Cardiac septum (tissue), 1 donor: ENCODE data around the gene CPXM2. TPM values are rescaled to one million over a fixed set of nuclear protein-coding genes. Genes with fewer than 3 reads are reported as not detected.

Experiments used
- DNase-seq: peaks from one replicate; pipeline ENCODE4 v3.0.0-alpha.2; 2020; ENCODE audit warnings: low spot score
- intact Hi-C: fragments of 100-400 bp; cut with DNase I; formaldehyde crosslinking; loops from one replicate; pipeline ENCODE4 v1.14.0; 2022
- long read RNA-seq: library from polyadenylated mRNA; unstranded; transcript quantifications from one replicate; pipeline ENCODE4 v2.0.0, GENCODE V29; 2021
- total RNA-seq: library from RNA; stranded (reverse); fragmentation: NEBNext Ultra II Directional; extraction: Animal tissue kit (Norgen Biotek cat#: 25700); gene quantifications from one replicate; pipeline ENCODE4 v1.2.1, GENCODE V29; 2021
- donor health status: DM: no; HTN: no; CAD: no.

Gene CPXM2
- total RNA-seq = 11.2 TPM
- long read RNA-seq, transcript CPXM2-201 (14 exons, 3,554 nt) = major isoform, 9 of 19 reads
- long read RNA-seq, partial matches to known transcripts = 8 of 19 reads
- long read RNA-seq, other reads (novel, unspliced or antisense) = 2 of 19 reads

- no peak for DNase-seq
- intact Hi-C loops = no loop called here
Observed at GRCh38 chr10:123891144-123892071, at the start of gene CPXM2. Gene CPXM2, minus strand, starts transcription at chr10:123891807. Its CDS starts 148 bp downstream, at chr10:123891659.

GRCh38 chr10:123939591-123939990 is 48.0 kb upstream of the CPXM2 start:
- no peak for DNase-seq
- intact Hi-C loops = no loop called here

GRCh38 chr10:123938890-123939289 is 47.3 kb upstream of the CPXM2 start:
- no peak for DNase-seq
- intact Hi-C loops = no loop called here

GRCh38 chr10:123936426-123936825 is 44.8 kb upstream of the CPXM2 start:
- intact Hi-C loops = no loop called here
- DNase-seq = no peak

GRCh38 chr10:123935680-123936079 is 44.1 kb upstream of the CPXM2 start:
- DNase-seq = no peak
- intact Hi-C loops = no loop called here

GRCh38 chr10:123934846-123935245 is 43.2 kb upstream of the CPXM2 start:
- no peak for DNase-seq
- intact Hi-C loops = no loop called here

- intact Hi-C loops = no loop called here
- peak; percentile 35 for DNase-seq
Observed at GRCh38 chr10:123930340-123931001, 38.9 kb upstream of the CPXM2 start.

GRCh38 chr10:123929791-123930190 is 38.2 kb upstream of the CPXM2 start:
- intact Hi-C loops = no loop called here
- peak; percentile 56 for DNase-seq

- peak; percentile 39 for DNase-seq
- intact Hi-C loops = no loop called here
Observed at GRCh38 chr10:123928427-123928826, 36.8 kb upstream of the CPXM2 start.

- intact Hi-C loops = no loop called here
- DNase-seq = peak; percentile 72
Observed at GRCh38 chr10:123926401-123927264, 35.0 kb upstream of the CPXM2 start.

- intact Hi-C loops = no loop called here
- no peak for DNase-seq
Observed at GRCh38 chr10:123922126-123922525, 30.5 kb upstream of the CPXM2 start.

GRCh38 chr10:123916775-123917174 is 25.2 kb upstream of the CPXM2 start:
- peak; percentile 35 for DNase-seq
- intact Hi-C loops = no loop called here

- intact Hi-C loops = no loop called here
- peak; percentile 76 for DNase-seq
Observed at GRCh38 chr10:123913688-123914268, 22.2 kb upstream of the CPXM2 start.

- no peak for DNase-seq
- intact Hi-C loops = no loop called here
Observed at GRCh38 chr10:123912871-123913270, 21.3 kb upstream of the CPXM2 start.

GRCh38 chr10:123912466-123912865 is 20.9 kb upstream of the CPXM2 start:
- peak; percentile 7 for DNase-seq
- intact Hi-C loops = no loop called here

GRCh38 chr10:123911866-123912265 is 20.3 kb upstream of the CPXM2 start:
- peak; percentile 31 for DNase-seq
- intact Hi-C loops = no loop called here

- intact Hi-C loops = no loop called here
- peak; percentile 58 for DNase-seq
Observed at GRCh38 chr10:123909866-123910265, 18.3 kb upstream of the CPXM2 start.

GRCh38 chr10:123909426-123909825 is 17.8 kb upstream of the CPXM2 start:
- no peak for DNase-seq
- intact Hi-C loops = no loop called here

GRCh38 chr10:123908379-123908778 is 16.8 kb upstream of the CPXM2 start:
- DNase-seq = no peak
- intact Hi-C loops = no loop called here
